D721Med (cell line): Measurements from ENCODE around the gene KCTD1.

Source experiments
- DNase-seq: peaks from one replicate; pipeline ENCODE4 v3.0.0; 2011; ENCODE audit warnings: low spot score; ENCODE audit not compliant: insufficient read length
- FAIRE-seq: peaks from 2 replicates; lab custom pipeline; 2011; peaks lifted over from hg19 to GRCh38; lab: Jason Lieb, UNC
- CTCF ChIP-seq: IDR thresholded peaks from 2 replicates; pipeline ENCODE4 v1.5.1; 2012; ENCODE audit warnings: mild to moderate bottlenecking, control low read depth; ENCODE audit not compliant: insufficient read depth; ENCODE audit errors: missing control alignments

Gene KCTD1

DNA sequence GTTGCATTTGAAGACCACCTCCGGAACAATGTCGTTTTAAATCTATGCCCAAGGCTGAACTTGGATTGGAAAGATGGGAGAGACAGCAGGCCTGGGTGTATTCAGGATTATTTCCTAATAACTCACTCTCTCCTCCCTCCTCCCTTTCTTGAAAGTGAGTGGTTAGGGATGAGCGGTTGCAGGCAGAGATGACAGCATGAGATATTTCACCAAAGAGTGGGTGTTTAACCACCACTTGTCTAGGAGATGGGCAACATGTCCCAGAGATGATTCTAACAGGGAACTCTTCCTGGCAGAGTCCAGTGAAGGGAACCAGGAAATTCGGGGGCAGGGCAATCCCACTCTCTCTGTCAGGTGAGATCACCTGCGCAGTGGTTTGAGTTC is 123.2 kb downstream of the KCTD1 start:
- DNase-seq (no peak), FAIRE-seq (no peak)
- no peak for TF ChIP-seq CTCF

- DNase-seq (no peak), FAIRE-seq (no peak)
- no peak for TF ChIP-seq CTCF
Observed at GRCh38 chr18:26424428-26425147, 123.8 kb downstream of the KCTD1 start.

DNA sequence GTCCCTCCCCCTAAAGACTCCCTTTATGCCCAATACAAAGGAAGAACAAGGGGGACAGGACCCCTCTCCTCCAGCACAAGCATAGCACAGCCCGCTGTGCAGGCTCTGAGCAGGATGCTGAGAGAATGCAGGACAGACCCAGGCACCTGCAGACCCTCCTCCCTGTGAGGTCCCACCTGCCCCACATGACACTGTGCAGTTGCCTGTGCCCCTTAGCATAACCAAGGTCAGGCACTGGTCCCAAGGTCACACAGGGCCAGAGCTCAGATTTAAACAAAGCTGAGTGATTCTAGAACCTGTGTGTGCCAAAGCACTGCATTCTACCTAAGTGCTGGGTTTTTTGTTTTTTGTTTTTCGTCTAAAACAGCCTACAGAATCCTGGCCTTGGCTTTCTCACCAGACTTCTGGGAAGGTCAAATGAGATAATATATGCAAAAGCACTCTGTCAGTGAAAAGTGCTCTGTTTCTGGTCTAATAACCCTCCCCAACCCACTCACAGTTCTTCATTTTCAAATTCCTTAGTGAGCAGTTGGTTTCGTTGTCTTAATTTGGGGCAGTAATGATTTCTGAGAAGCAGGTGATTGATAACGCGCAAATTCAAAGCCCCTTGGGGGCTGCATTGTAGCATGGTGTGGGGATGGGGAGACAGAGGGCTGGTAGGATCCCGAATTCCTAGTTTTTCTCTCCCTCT is 125.7 kb downstream of the KCTD1 start:
- no peak for FAIRE-seq
- no peak for DNase-seq
- TF ChIP-seq CTCF: no peak

GRCh38 chr18:26421931-26422330 is 126.4 kb downstream of the KCTD1 start:
- FAIRE-seq (no peak), DNase-seq (no peak)

DNA sequence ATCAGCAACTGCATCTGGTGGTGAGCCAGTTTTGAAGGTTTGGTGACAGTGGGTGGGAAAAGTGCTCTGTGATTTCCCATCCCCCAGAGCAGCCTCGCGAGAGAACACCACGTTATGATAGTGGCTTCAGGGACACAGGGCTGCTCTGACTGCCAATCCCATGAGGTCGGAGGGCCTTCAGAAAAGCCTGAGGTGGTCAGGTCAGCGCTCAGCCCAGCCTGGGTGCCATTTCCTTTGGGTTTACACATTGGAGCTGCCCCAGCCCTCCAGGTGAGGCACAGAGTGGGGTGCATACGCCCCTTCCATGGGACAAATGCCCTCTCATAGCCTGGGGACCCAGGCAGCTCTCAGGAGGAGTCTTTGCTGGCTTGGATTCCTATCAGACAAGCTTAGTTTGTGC is 126.8 kb downstream of the KCTD1 start:
- FAIRE-seq: no peak
- no peak for DNase-seq
- TF ChIP-seq CTCF: no peak

More at GRCh38 chr18:26421931-26422330, 126.4 kb downstream of the KCTD1 start:
- no peak for TF ChIP-seq CTCF

DNA sequence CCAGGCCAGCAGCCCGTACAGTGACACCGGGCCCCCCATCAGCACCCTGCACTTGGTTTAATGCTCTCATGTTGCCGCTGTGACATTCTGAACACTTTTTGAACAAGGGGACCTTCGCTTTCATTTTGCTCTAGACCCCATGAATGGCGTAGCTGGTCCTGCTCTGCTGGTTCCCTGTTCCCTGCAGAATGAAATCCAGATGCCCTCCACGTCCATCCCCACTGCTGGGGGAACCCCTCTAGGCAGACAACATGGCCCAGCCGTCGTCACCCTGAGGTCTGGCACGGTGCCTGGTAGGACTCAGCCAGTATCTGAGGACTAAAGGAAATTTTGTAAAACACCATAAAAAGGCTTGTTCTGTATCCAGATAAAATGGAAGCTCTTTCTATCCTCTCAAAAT is 128.6 kb downstream of the KCTD1 start:
- DNase-seq (no peak), FAIRE-seq (no peak)
- TF ChIP-seq CTCF: no peak

- FAIRE-seq (no peak), DNase-seq (no peak)
- TF ChIP-seq CTCF: no peak
Observed at GRCh38 chr18:26418225-26418624, 130.1 kb downstream of the KCTD1 start.
